OCI-LY7 (cell line): ENCODE results near the gene DENND1B. TPM values are rescaled to one million over a fixed set of nuclear protein-coding genes. Genes with fewer than 3 reads are reported as not detected.
"Not testable (repeated sequence)": the region's sequence is repeated elsewhere in the genome, so short reads cannot be mapped to it uniquely, and the experiment has no call there.

ENCODE experiments used
- BruUV-seq: library from RNA; stranded (reverse); fragments of 400-500 nt; replicated peaks from 2 replicates; lab custom pipeline; 2021; lab: Mats Ljungman, UMichigan
- CTCF ChIA-PET: fragments of 300-600 bp; sonication (Branson Sonifier 250); formaldehyde crosslinking; loops from one replicate; lab custom pipeline; 2022; ENCODE audit warnings: antibody characterized with exemption; ENCODE audit not compliant: unreplicated experiment; lab: Charles Lee
- POLR2A ChIA-PET: fragments of 300-600 bp; sonication (Branson Sonifier 250); formaldehyde crosslinking; loops from one replicate; lab custom pipeline; 2022; ENCODE audit warnings: antibody characterized with exemption; lab: Charles Lee
- DNase-seq: peaks from one replicate; pipeline ENCODE4 v3.0.0-alpha.2; 2015; ENCODE audit warnings: low spot score
- H2AFZ ChIP-seq: fragments of 200-600 bp; sonication (generic), shearing (Covaris generic); 2 replicates; pipeline ENCODE4 v1.6.1; 2014; ENCODE audit warnings: mild to moderate bottlenecking, antibody characterized with exemption, low read length, moderate library complexity
- H3K27ac ChIP-seq: fragments of 200-600 bp; sonication (generic); 2 replicates; pipeline ENCODE4 v1.5.1; 2014; ENCODE audit warnings: mixed run types, low read depth, mild to moderate bottlenecking, moderate library complexity, low read length, inconsistent platforms; ENCODE audit not compliant: poor library complexity, severe bottlenecking
- H3K36me3 ChIP-seq: fragments of 200-600 bp; sonication (generic); 2 replicates; pipeline ENCODE4 v1.6.1; 2014; ENCODE audit warnings: mild to moderate bottlenecking, antibody characterized with exemption, low read length, moderate library complexity, mixed read lengths; ENCODE audit not compliant: insufficient read depth
- H3K4me1 ChIP-seq: fragments of 200-600 bp; sonication (generic); 2 replicates; pipeline ENCODE4 v1.5.1; 2014; ENCODE audit warnings: mild to moderate bottlenecking, low read length; ENCODE audit not compliant: insufficient read depth, poor library complexity, severe bottlenecking
- H3K4me2 ChIP-seq: fragments of 200-600 bp; sonication (generic); 2 replicates; pipeline ENCODE4 v1.6.1; 2014; ENCODE audit warnings: mild to moderate bottlenecking, low read length
- H3K4me3 ChIP-seq: fragments of 200-600 bp; sonication (generic); 2 replicates; pipeline ENCODE4 v1.5.1; 2014; ENCODE audit warnings: mild to moderate bottlenecking, low read depth, low read length; ENCODE audit not compliant: poor library complexity, severe bottlenecking
- H3K79me2 ChIP-seq: fragments of 200-600 bp; sonication (generic); 2 replicates; pipeline ENCODE4 v1.6.1; 2016; ENCODE audit warnings: low read depth, mild to moderate bottlenecking, low read length, moderate library complexity, mixed read lengths; ENCODE audit not compliant: insufficient read depth
- H3K9me2 ChIP-seq: fragments of 200-600 bp; sonication (generic); 2 replicates; pipeline ENCODE4 v1.6.1; 2016; ENCODE audit warnings: mild to moderate bottlenecking, low read length, mixed read lengths; ENCODE audit not compliant: insufficient read depth
- H3K9me3 ChIP-seq: fragments of 200-600 bp; sonication (generic); 2 replicates; pipeline ENCODE4 v1.6.1; 2014; ENCODE audit warnings: mild to moderate bottlenecking, mixed run types, low read length, mixed read lengths
- H4K20me1 ChIP-seq: fragments of 200-600 bp; sonication (generic); 2 replicates; pipeline ENCODE4 v1.6.1; 2014; ENCODE audit warnings: mild to moderate bottlenecking, antibody characterized with exemption, low read length, moderate library complexity, mixed read lengths; ENCODE audit not compliant: insufficient read depth
- EZH2phosphoT487 ChIP-seq: fragments of 200-600 bp; sonication (generic); IDR thresholded peaks from 2 replicates; pipeline ENCODE4 v1.6.1; 2018; ENCODE audit warnings: low read depth, borderline replicate concordance, mild to moderate bottlenecking, mixed run types, antibody characterized with exemption, low read length, moderate library complexity, mixed read lengths
- intact Hi-C: fragments of 100-400 bp; cut with micrococcal nuclease; formaldehyde crosslinking; loops from one replicate; pipeline ENCODE4 v1.10.0; 2022; ENCODE audit not compliant: unreplicated experiment
- total RNA-seq, 2 experiments: library from RNA; depleted of rRNA in 1 of 2; stranded (reverse); fragments of >200 nt in 1 of 2; shearing (Covaris generic) in 1 of 2; gene quantifications; 2 replicates each; pipeline ENCODE4 v1.2.3, GENCODE V29; 2014 to 2022
- TF ChIP-seq, protein P1 (sequence below): fragments of 200-600 bp; sonication (generic); conservative IDR thresholded peaks from 2 replicates; pipeline ENCODE4 v1.5.1; 2014; ENCODE audit warnings: mild to moderate bottlenecking, antibody characterized with exemption, low read length, moderate library complexity, mixed read lengths

DENND1B gene
- total RNA-seq, 2 experiments from 2014 or later: 17.4 to 43.0 TPM

- TF ChIP-seq, protein P1, sequence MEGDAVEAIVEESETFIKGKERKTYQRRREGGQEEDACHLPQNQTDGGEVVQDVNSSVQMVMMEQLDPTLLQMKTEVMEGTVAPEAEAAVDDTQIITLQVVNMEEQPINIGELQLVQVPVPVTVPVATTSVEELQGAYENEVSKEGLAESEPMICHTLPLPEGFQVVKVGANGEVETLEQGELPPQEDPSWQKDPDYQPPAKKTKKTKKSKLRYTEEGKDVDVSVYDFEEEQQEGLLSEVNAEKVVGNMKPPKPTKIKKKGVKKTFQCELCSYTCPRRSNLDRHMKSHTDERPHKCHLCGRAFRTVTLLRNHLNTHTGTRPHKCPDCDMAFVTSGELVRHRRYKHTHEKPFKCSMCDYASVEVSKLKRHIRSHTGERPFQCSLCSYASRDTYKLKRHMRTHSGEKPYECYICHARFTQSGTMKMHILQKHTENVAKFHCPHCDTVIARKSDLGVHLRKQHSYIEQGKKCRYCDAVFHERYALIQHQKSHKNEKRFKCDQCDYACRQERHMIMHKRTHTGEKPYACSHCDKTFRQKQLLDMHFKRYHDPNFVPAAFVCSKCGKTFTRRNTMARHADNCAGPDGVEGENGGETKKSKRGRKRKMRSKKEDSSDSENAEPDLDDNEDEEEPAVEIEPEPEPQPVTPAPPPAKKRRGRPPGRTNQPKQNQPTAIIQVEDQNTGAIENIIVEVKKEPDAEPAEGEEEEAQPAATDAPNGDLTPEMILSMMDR: no peak
- no peak for TF ChIP-seq EZH2phosphoT487
- no peaks in the 10 kb centered on the region for H3K4me1 ChIP-seq
- H3K9me3 ChIP-seq: no peaks in the 10 kb centered on the region
- H3K36me3 ChIP-seq: no peaks in the 10 kb centered on the region
- no peaks in the 10 kb centered on the region for H3K9me2 ChIP-seq
- no TSS peak for BruUV-seq
- no peaks in the 10 kb centered on the region for H3K79me2 ChIP-seq
- no peak overlapping the region for H3K4me2 ChIP-seq
- H4K20me1 ChIP-seq: no peaks in the 10 kb centered on the region
- no peak for DNase-seq
- no peak overlapping the region for H3K27ac ChIP-seq
- H2AFZ ChIP-seq: no peak overlapping the region
- ChIA-PET CTCF (no interaction called here), POLR2A (no interaction called here)
- no peak overlapping the region for H3K4me3 ChIP-seq
- intact Hi-C loops: no loop called here
Observed at GRCh38 chr1:197585809-197586208, 189.5 kb downstream of the DENND1B start.

DNA sequence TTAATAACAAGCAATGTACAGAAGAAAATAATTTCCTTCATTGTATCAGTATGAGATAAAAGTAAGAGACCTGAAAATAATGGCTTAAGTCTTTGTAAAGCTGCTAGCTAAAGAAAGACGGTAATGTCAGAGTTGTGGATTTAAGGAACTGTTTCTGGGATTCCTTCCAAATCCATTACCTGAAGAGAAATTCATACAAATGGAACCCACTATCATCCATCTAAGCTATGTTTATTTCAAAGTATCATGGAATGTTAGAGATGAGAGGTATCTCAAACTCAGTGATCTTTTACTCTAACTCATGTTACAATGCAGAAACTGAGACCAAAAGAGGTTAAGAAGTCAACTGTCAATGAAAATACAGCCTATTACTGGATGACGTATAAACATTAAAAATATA is 197.7 kb downstream of the DENND1B start:
- CTCF ChIA-PET: no interaction called here
- H3K4me3 ChIP-seq: no peak overlapping the region
- no peak overlapping the region for H3K4me2 ChIP-seq
- no peak overlapping the region for H3K27ac ChIP-seq
- no peaks in the 10 kb centered on the region for H4K20me1 ChIP-seq
- DNase-seq: no peak
- H3K9me2 ChIP-seq: no peaks in the 10 kb centered on the region
- H3K4me1 ChIP-seq: no peaks in the 10 kb centered on the region
- no TSS peak for BruUV-seq
- H3K79me2 ChIP-seq: no peaks in the 10 kb centered on the region
- TF ChIP-seq, protein P1: no peak
- no peak for TF ChIP-seq EZH2phosphoT487
- POLR2A ChIA-PET: interaction anchor here (0.7 to 1.4 kb wide), 3 partner anchors 20 to 277 kb away, joined by 3 to 4 read pairs (median 3); no protein-coding TSS in a partner anchor
- no peak overlapping the region for H2AFZ ChIP-seq
- intact Hi-C loops: no loop called here
- H3K9me3 ChIP-seq: no peaks in the 10 kb centered on the region
- no peaks in the 10 kb centered on the region for H3K36me3 ChIP-seq

GRCh38 chr1:197575531-197575930 is 199.7 kb downstream of the DENND1B start:
- H3K79me2 ChIP-seq, H3K4me2 ChIP-seq, H3K4me3 ChIP-seq, H3K9me3 ChIP-seq, POLR2A ChIA-PET, BruUV-seq, H3K27ac ChIP-seq, H3K36me3 ChIP-seq, H4K20me1 ChIP-seq, H3K9me2 ChIP-seq, H2AFZ ChIP-seq, CTCF ChIA-PET, H3K4me1 ChIP-seq, intact Hi-C loops, DNase-seq: not testable (repeated sequence)
